Skeletal muscle satellite cell (primary cell): ENCODE data around the gene EXOSC2.
A peak's percentile ranks its signal among the peaks of the same experiment; 100 is the strongest.

Source experiments
- H3K27me3 ChIP-seq: 2 replicates; pipeline ENCODE4 v1.7.0; 2013; ENCODE audit warnings: low read length; ENCODE audit not compliant: control insufficient read depth, insufficient read depth
- H3K36me3 ChIP-seq: 2 replicates; pipeline ENCODE4 v1.7.0; 2013; ENCODE audit warnings: mild to moderate bottlenecking, control low read depth, low read length; ENCODE audit not compliant: insufficient read depth
- H3K4me1 ChIP-seq: 2 replicates; pipeline ENCODE4 v1.7.0; 2013; ENCODE audit warnings: low read length; ENCODE audit not compliant: control insufficient read depth, insufficient read depth
- H3K4me2 ChIP-seq: 2 replicates; pipeline ENCODE4 v1.7.0; 2013; ENCODE audit warnings: mild to moderate bottlenecking, low read length
- H3K4me3 ChIP-seq: 2 replicates; pipeline ENCODE4 v1.7.0; 2013; ENCODE audit warnings: low read length
- H3K9ac ChIP-seq: 2 replicates; pipeline ENCODE4 v1.7.0; 2013; ENCODE audit warnings: mild to moderate bottlenecking, low read depth, low read length, moderate library complexity
- H3K9me3 ChIP-seq: replicated peaks from 2 replicates; pipeline ENCODE4 v1.7.0; 2013; ENCODE audit warnings: mild to moderate bottlenecking, control low read depth, low read length

Gene EXOSC2

DNA sequence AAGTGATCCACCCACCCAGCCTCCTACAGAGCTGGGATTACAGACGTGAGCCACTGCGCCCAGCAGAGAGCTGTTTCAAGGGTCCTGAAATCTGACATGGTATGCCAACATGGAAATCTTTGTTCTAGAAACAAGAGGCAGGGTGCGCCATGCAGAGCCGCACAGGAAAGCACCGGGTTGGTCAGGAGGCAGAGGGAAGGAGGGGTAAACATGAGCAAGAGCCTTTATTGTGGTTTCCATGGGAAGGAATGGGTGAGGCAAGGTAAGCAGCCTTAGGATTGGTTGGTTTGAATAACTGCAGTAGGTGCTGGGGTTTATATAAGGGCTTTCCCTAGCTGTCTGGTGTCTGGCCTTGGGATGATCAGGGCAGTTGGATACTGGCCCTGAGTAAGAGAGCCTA, 5.5 kb upstream of the EXOSC2 start:
- H3K27me3 ChIP-seq, result no peaks in the 10 kb centered on the region
- peaks cover 6% of the 10 kb centered on the region for H3K9me3 ChIP-seq
- peaks cover 11% of the 10 kb centered on the region for H3K4me1 ChIP-seq
- H3K9ac ChIP-seq, result no peak overlapping the region
- H3K4me2 ChIP-seq, result no peak overlapping the region
- no peaks in the 10 kb centered on the region for H3K36me3 ChIP-seq
- no peak overlapping the region for H3K4me3 ChIP-seq

GRCh38 chr9:130689572-130689936, 4.0 kb upstream of the EXOSC2 start:
- peaks cover 13% of the 10 kb centered on the region for H3K4me1 ChIP-seq
- H3K27me3 ChIP-seq, result no peaks in the 10 kb centered on the region
- H3K4me2 ChIP-seq, result peak overlapping the region; percentile 78
- peaks cover 6% of the 10 kb centered on the region for H3K9me3 ChIP-seq
- peak overlapping the region; percentile 60 for H3K4me3 ChIP-seq
- H3K36me3 ChIP-seq, result no peaks in the 10 kb centered on the region
- peak overlapping the region; percentile 6 for H3K9ac ChIP-seq

DNA sequence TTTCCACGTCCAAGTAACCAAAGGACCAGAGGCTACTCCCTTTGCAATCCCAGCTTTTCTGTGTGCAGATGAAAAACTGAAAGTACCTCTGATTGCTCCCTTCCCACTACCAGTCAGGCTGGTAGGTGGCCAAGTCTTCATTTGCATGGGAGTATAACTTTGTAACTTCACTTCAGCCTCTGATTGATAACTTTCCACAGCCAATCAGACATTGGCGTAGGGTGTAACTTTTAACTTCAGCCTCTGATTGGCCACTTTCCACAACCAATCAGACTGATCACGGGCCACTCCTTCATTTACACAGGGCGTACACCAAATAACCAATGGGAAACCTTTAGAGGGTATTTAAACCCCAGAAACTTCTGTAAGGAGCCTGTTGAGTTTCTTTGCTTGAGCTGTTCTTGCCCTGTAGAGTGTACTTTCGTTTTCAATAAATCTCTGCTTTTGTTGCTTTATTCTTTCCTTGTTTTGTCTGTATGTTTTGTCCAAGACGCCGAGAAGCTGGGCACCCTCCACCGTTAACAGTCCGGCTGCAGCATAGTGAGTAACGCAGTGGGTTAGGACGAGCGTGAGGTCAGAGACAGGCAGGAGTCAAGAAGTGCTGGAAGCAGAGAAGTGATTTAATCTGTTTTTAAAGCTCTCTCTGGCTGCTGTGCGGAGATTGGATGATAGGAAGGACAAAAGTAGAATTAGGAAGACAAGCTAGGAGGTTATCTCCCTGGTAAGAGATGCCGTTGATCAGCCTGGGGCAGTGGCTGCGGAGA, 3.5 kb upstream of the EXOSC2 start:
- peak overlapping the region; percentile 42 for H3K9ac ChIP-seq
- no peaks in the 10 kb centered on the region for H3K27me3 ChIP-seq
- peaks cover 13% of the 10 kb centered on the region for H3K4me1 ChIP-seq
- H3K9me3 ChIP-seq, result peaks cover 1% of the 10 kb centered on the region
- H3K4me3 ChIP-seq, result peak overlapping the region; percentile 61
- H3K36me3 ChIP-seq, result peaks cover 2% of the 10 kb centered on the region
- peak overlapping the region; percentile 78 for H3K4me2 ChIP-seq

DNA sequence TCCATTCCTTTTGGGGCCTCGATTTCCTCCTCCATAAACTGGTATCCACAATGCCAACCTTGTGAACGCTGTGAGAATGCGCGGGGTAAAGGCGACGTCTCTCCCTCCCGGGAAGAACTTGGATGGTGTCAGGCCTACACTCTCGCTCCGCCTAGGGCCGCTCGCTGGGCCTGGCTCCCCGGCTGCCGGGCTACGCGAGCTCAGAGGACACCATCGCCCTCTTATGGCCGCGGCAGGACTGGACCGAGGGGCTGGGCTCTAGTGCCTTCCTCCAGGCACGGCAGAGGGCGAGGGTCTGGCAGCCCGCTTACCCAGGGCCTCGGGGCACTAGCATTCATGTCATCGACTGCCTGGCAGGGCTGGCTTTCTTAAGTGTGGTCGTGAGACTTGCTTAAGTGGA, 1.3 kb upstream of the EXOSC2 start:
- Histone ChIP-seq H3K4me2 (no peak overlapping the region), H3K27me3 (no peaks in the 10 kb centered on the region), H3K36me3 (peaks cover 19% of the 10 kb centered on the region), H3K4me3 (no peak overlapping the region), H3K4me1 (peaks cover 13% of the 10 kb centered on the region), H3K9me3 (no peaks in the 10 kb centered on the region), H3K9ac (no peak overlapping the region)

DNA sequence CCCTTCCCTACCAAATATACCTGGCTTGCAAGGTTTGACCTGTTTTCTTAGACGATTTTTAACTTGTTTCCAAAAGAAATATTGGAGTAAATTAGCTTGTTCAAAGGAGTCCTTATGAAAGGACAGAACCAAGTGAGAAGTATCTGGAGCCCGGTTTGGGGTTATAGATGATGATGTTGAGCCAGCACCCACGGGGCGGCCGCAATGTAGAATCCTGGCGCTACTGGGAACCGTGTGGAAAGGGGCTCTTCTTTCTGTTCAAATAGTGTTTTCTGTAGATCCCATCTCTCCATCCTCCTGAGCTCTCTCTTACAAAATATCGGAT, 517 bp upstream of the EXOSC2 start:
- H3K27me3 ChIP-seq, result no peaks in the 10 kb centered on the region
- no peaks in the 10 kb centered on the region for H3K9me3 ChIP-seq
- peak overlapping the region; percentile 84 for H3K4me2 ChIP-seq
- peaks cover 23% of the 10 kb centered on the region for H3K36me3 ChIP-seq
- H3K4me3 ChIP-seq, result peak overlapping the region; percentile 66
- peak overlapping the region; percentile 88 for H3K9ac ChIP-seq
- peaks cover 14% of the 10 kb centered on the region for H3K4me1 ChIP-seq

DNA sequence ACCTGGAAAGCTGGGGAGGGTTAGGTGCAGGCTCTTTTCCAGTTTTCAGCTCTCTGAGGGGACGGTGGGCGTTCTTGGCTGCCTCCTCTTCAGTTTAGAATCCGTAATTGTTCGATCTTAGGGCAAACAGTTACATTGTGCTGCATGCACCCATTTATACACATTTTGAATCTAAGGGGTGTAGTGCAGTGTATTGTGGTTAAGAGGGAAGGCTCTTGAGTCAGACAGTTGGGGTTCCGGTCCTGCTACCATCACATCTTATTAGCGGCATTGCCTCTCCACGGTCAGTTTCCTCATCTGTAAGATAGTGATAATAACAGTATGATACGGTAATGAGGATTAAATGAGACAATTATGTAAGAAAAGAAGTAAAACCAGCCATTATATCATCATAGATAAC, 625 bp downstream of the EXOSC2 start:
- H3K9me3 ChIP-seq, result no peaks in the 10 kb centered on the region
- H3K4me3 ChIP-seq, result peak overlapping the region; percentile 91
- H3K36me3 ChIP-seq, result peaks cover 32% of the 10 kb centered on the region
- H3K4me1 ChIP-seq, result peaks cover 18% of the 10 kb centered on the region
- peak overlapping the region; percentile 88 for H3K9ac ChIP-seq
- H3K4me2 ChIP-seq, result peak overlapping the region; percentile 91
- no peaks in the 10 kb centered on the region for H3K27me3 ChIP-seq

DNA sequence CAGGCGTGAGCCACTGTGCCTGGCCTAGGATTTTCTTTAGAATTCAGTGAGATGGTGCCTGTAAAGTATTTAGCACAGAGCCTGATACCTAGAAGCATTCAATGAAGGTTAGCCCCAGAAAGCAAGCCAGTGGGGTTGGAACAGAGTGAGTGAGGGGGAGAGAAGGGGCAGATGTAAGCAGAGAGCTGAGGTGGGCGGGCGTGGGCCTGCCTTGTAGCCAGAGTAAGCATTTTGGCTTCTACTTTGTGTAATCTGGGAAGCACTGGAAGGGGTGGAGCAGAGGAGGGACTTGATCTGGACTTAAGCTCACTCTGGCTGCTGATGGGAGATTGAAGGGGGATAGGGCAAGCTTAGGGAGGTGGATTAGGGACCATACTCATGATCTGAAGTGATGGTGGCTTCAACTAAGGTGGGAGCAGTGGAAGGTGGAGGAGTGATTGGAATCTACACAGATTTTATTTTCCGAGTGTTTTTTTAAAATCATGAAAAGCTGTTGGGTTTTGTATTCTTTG, 2.6 kb downstream of the EXOSC2 start:
- peaks cover 42% of the 10 kb centered on the region for H3K36me3 ChIP-seq
- peaks cover 10% of the 10 kb centered on the region for H3K4me1 ChIP-seq
- H3K9me3 ChIP-seq, result no peaks in the 10 kb centered on the region
- H3K9ac ChIP-seq, result no peak overlapping the region
- no peak overlapping the region for H3K4me2 ChIP-seq
- H3K27me3 ChIP-seq, result no peaks in the 10 kb centered on the region
- no peak overlapping the region for H3K4me3 ChIP-seq

DNA sequence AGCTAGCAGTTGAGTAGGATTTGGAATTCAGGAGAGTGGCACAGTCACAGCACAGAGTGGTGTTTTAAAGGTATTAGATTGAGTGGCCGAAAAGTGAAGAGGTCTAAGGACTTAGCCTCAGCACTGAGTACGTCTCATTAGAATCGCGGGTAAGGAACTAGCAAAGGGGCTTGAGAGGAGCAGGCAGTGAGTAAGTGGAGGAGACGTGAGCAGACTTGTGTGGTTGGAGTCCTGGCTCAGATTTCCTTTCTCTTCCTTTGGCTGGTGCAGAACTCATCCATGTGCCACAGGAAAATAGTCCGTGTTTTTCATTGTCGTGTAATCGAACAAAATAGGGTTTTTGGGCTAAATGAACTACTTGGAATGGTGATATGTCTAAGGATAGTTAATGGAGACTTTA, 3.4 kb downstream of the EXOSC2 start:
- Histone ChIP-seq H3K4me2 (no peak overlapping the region), H3K9ac (no peak overlapping the region), H3K36me3 (peaks cover 48% of the 10 kb centered on the region), H3K9me3 (no peaks in the 10 kb centered on the region), H3K4me1 (peaks cover 10% of the 10 kb centered on the region), H3K27me3 (no peaks in the 10 kb centered on the region), H3K4me3 (no peak overlapping the region)

GRCh38 chr9:130698514-130698913, 4.9 kb downstream of the EXOSC2 start:
- H3K9ac ChIP-seq, result no peak overlapping the region
- peaks cover 5% of the 10 kb centered on the region for H3K4me1 ChIP-seq
- H3K27me3 ChIP-seq, result no peaks in the 10 kb centered on the region
- no peak overlapping the region for H3K4me3 ChIP-seq
- H3K4me2 ChIP-seq, result no peak overlapping the region
- H3K36me3 ChIP-seq, result peaks cover 60% of the 10 kb centered on the region
- H3K9me3 ChIP-seq, result no peaks in the 10 kb centered on the region

GRCh38 chr9:130699047-130699446, 5.5 kb downstream of the EXOSC2 start:
- Histone ChIP-seq H3K4me1 (peaks cover 5% of the 10 kb centered on the region), H3K9me3 (no peaks in the 10 kb centered on the region), H3K4me2 (no peak overlapping the region), H3K4me3 (no peak overlapping the region), H3K9ac (no peak overlapping the region), H3K36me3 (peaks cover 65% of the 10 kb centered on the region), H3K27me3 (no peaks in the 10 kb centered on the region)

- Histone ChIP-seq H3K4me2 (no peak overlapping the region), H3K9me3 (no peaks in the 10 kb centered on the region), H3K27me3 (no peaks in the 10 kb centered on the region), H3K4me1 (peaks cover 5% of the 10 kb centered on the region), H3K36me3 (peaks cover 64% of the 10 kb centered on the region), H3K9ac (no peak overlapping the region), H3K4me3 (no peak overlapping the region)
Observed at GRCh38 chr9:130701059-130702022, 7.8 kb downstream of the EXOSC2 start.
